Fibroblast of the aortic adventitia (primary cell): ENCODE results near the gene OTULIN. TPM values are rescaled to one million over a fixed set of nuclear protein-coding genes. Genes with fewer than 3 reads are reported as not detected.
A peak's percentile ranks its signal among the peaks of the same experiment; 100 is the strongest.

Experiments used
- DNase-seq: peaks from one replicate; pipeline ENCODE4 v3.0.0-alpha.2; 2010; ENCODE audit warnings: low read depth
- H3K4me3 ChIP-seq: 2 replicates; pipeline ENCODE4 v1.5.1; 2011; ENCODE audit warnings: low read depth, mild to moderate bottlenecking, control low read depth, low read length, moderate library complexity
- total RNA-seq: library from RNA; depleted of rRNA; stranded (reverse); fragments of >200 nt; gene quantifications from 2 replicates; pipeline ENCODE4 v1.2.3, GENCODE V29; 2012; ENCODE audit warnings: low replicate concordance
- TF ChIP-seq, protein P1 (sequence below): IDR thresholded peaks from 2 replicates; pipeline ENCODE4 v1.5.1; 2011; ENCODE audit warnings: mild to moderate bottlenecking, low read length, control low read depth, inconsistent platforms; ENCODE audit not compliant: insufficient read depth

Gene OTULIN
- total RNA-seq, 1 donor, result 26.2 TPM

- no peak for DNase-seq
- H3K4me3 ChIP-seq, result no peak overlapping the region
- TF ChIP-seq, protein P1, sequence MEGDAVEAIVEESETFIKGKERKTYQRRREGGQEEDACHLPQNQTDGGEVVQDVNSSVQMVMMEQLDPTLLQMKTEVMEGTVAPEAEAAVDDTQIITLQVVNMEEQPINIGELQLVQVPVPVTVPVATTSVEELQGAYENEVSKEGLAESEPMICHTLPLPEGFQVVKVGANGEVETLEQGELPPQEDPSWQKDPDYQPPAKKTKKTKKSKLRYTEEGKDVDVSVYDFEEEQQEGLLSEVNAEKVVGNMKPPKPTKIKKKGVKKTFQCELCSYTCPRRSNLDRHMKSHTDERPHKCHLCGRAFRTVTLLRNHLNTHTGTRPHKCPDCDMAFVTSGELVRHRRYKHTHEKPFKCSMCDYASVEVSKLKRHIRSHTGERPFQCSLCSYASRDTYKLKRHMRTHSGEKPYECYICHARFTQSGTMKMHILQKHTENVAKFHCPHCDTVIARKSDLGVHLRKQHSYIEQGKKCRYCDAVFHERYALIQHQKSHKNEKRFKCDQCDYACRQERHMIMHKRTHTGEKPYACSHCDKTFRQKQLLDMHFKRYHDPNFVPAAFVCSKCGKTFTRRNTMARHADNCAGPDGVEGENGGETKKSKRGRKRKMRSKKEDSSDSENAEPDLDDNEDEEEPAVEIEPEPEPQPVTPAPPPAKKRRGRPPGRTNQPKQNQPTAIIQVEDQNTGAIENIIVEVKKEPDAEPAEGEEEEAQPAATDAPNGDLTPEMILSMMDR, result no peak
These were observed 58.4 kb downstream of the OTULIN start for GRCh38 chr5:14722923-14723322.

- no peak overlapping the region for H3K4me3 ChIP-seq
- TF ChIP-seq, protein P1, result no peak
- no peak for DNase-seq
These were observed 59.2 kb downstream of the OTULIN start for GRCh38 chr5:14723701-14724132.

GRCh38 chr5:14724633-14725032, 60.1 kb downstream of the OTULIN start:
- no peak overlapping the region for H3K4me3 ChIP-seq
- TF ChIP-seq, protein P1, result no peak
- DNase-seq, result no peak

GRCh38 chr5:14726066-14726838, 61.7 kb downstream of the OTULIN start:
- TF ChIP-seq, protein P1, result no peak
- DNase-seq, result no peak
- no peak overlapping the region for H3K4me3 ChIP-seq

DNA sequence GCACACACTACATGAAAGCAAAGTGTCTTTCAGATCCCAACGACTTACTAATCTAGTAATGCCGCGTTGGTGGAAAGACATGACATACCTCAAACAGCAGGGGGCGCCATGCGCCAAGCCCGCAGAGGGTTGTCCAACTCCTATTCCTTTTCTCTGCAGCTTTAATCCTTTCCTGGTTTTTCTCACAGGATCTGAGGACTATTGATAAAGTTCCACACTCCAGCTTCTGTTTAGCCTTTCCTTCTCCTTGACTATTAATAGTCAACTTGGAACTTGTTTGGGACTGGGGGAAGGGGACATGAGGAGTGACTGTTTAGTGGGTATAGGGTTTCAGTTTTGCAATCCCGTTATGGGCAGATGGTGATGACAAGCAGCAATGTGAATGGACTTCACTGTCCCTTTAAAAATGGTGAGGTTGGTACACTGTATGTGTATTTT, 62.9 kb downstream of the OTULIN start:
- TF ChIP-seq, protein P1, result peak; percentile 94
- no peak overlapping the region for H3K4me3 ChIP-seq
- peak; percentile 86 for DNase-seq

GRCh38 chr5:14727928-14728458, 63.5 kb downstream of the OTULIN start:
- TF ChIP-seq, protein P1, result no peak
- no peak overlapping the region for H3K4me3 ChIP-seq
- no peak for DNase-seq
